ENCODE results near the gene SFMBT2.

GRCh38 chr10:7296648-7297047 is 114.2 kb downstream of the SFMBT2 start:
- no peak for TF ChIP-seq CTCF (CRISPR knock-in tag; IDR thresholded peaks at IDR 0.05)
- no peak for TF ChIP-seq ZNF609 (CRISPR knock-in tag; IDR thresholded peaks at IDR 0.05; ENCODE audit: borderline replicate concordance)
- no peak for TF ChIP-seq PBX3 (CRISPR knock-in tag; IDR thresholded peaks at IDR 0.05; ENCODE audit: borderline replicate concordance)
- TF ChIP-seq CHD2 (IDR thresholded peaks at IDR 0.05; ENCODE audit: low read depth, low read length), result no peak
- no peak for TF ChIP-seq MAZ (IDR thresholded peaks at IDR 0.05; ENCODE audit: borderline replicate concordance, low read depth, low read length)
- TF ChIP-seq MAZ (CRISPR knock-in tag; IDR thresholded peaks at IDR 0.05; ENCODE audit: low read depth), result no peak
- TF ChIP-seq ATM (IDR thresholded peaks at IDR 0.05; ENCODE audit: borderline replicate concordance), result no peak

Measured in HepG2 (cell line).